GM21526 (cell line): ENCODE results near the gene SLAMF9.

Source experiments
- ATAC-seq: cut with Tn5 transposase; IDR thresholded peaks from one replicate; pipeline ENCODE4 v1.9.1; 2021; ENCODE audit warnings: moderate library complexity; ENCODE audit not compliant: unreplicated experiment, low FRiP score

The SLAMF9 gene

DNA sequence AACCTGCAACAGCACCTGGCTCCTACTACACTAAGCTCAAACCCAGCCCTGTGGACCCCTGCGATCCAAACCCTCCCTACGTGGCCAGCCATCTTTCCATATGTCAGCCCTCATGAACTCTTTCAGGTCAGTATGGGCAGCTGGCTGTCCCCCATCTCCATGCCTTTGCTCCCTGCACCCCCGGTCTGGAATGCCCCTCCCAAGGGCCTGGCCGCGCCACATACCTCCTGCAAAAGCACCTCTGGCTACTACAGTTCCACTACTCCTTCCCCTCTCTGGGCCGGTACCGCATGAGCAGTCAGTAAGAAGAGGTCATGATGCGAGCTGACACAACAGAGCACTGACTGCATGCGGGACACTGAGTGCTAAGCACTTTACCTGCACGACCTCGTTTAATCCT is 18.7 kb downstream of the SLAMF9 start:
- ATAC-seq: no peak

DNA sequence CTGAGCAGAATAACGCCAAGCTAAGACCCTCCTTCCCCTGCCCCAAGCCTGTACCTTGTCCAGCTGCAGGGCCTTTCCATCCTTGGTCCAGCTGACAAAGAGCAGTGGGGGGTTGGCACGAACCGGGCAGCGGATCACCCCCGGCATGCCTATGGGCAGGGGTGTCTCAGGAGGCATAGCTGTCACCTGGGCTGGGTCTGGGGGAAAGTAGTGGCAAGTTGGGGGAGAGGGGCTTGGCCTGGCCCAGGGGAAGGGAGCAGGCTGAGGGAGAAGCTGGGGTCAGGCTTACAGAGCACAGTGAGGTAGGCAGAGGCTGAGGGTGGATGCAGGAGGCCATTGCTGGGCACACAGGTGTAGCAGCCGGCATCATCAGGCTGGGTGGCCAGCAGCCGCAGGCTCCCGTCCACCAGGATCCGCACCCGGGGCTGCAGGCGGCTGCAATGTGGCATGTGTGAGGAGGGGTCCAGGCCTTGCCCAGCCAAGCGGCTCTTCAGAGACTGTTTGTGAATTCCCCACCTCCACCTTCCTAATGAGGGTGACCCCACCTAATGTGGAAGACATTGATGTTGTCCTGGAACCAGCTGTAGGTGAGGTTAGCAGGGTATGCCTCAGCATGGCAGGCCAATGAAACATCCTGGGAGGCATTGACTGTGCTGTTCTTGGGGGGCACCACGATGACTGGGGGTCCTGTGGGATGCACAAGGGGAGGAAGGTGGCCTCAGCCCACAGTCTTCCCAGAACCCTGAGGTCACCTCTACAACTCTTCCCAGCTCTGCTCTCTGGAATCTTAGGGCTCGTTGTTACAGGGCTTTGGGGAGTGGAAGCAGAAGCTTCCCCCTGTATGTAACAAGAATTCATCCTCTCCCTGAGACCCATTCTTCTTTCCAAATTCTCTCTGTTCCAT is 19.6 kb downstream of the SLAMF9 start:
- ATAC-seq: no peak

DNA sequence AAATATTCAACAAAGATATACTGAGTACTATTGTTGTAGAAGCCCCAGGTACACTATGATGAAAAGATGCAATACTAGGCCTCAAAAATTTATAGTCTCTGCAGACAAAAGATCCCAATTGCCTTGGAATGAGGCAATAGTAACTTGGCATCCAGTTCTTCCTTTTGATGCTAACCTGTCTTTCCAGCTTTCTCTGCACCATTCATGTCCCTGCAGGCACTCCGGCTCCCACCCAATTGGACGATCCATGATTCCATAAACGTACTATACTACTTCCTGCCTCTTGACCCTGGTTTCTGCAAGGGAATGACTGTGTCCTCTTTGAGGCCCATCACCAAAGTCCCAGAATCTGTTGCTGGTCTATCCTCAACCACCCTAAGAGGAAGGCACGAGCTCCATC is 20.7 kb downstream of the SLAMF9 start:
- ATAC-seq: no peak

DNA sequence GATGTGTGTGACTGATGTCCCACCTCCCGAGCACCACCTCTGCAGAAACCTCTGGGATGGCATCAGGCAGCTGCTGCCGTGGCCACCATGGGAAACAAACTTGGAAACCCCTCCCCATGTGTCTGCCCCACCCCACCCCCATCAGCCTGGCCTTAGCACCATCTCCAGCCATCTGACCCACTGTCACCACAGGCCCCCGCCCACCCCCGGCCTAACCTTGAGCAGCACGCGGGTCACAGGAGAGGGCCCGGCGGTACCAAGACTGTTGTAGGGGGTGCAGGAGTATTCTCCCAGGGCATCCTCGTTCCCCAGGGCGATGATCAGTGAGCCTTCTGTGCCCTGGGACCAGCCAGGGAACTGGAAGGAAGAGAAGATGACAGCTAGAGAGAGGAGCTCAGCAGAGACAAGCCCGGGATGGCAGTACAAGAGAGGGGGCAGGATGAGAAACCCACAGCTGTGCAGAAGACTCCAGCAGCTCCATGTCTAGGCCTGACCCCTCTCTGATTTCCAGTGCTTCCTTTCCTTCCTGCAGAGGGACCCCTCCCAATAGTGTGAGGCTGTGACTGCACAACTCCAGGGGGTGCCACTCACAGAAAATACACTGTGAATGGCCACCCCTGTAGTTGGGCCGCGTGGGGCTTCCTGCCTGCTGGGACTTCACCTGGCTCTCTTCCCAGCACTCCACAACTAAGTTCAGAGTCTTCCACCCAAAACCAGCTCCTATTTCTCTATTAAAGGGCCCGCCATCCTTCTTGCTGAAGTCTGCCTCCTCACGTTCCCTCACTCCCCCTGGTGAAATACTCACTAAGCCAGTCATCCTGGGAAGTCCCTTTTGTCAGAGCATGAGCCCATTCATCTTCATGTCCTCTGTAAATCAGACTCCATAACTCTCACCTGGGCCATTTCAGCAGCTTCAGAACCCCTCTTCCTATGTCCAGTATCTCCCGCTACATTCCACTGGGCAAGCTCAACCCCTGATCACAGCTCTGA is 21.4 kb downstream of the SLAMF9 start:
- ATAC-seq: no peak

DNA sequence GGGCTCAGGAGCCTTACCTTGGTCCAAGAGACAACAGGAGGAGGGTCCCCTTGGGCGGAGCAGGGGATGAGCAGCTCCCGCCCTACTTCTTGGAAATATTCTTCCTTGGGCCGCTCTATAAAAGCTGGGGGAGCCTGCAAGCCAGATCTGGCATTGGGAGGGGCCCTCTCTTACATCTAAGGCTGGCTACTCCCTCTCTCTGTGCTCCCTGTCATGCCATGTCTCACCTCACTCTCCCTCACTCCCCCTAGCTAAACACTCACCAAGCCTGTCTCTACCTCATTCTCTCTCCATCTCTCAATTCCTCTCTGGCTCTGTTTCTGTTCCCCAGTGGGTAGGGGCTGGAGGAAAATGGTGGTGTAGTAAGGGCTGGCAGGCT is 22.3 kb downstream of the SLAMF9 start:
- ATAC-seq: no peak

DNA sequence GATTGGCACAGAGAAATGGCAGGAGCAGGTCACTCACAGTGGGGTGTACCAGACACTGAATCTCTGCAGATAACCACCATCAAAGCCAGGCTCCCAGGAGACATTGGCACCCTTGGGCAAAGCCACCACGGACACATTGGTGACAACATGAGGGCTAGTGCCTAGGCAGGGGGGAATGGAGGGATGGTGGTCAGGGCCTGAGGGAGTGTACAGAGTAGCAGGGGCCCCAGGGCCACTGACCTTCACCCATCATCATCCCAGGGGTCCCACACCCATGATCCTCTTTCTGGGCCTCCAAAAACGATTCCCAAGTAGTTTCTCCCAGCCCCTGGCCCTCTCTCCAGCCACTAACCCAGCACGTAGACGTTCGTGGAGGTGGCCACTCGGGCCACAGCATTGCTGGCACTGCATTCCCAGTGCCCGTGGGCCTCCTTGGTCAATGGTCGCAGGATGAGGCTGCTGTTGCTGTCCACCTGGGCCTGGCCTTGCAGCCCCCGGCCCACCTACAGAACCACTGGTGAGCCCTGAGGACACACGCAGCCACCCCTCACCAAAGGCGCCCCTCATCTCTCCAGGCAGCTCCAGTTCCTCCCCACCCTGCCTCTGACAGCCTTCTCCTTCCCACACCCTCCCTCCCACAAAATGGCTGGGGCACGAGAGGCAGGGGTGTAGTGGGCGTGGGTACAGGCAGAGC is 22.8 kb downstream of the SLAMF9 start:
- no peak for ATAC-seq

DNA sequence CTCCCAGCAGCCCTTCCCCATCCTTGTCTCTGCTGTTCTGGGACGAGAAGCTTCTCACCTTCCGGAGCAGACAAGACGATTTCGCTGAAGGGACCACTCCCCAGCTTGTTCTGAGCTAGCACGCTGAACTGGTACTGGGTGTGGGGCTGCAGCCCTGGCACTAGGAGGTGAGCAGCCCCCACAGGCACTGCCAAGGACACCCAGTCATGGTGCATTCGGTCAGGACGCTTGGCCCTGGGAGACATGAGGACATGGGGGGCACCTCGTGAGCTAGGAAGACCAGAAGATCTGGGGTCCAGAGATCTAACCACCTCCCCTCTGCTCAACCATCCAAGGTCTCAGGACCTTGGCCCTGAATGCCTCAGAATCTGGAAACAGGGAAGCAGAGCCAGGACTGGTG is 23.4 kb downstream of the SLAMF9 start:
- no peak for ATAC-seq

DNA sequence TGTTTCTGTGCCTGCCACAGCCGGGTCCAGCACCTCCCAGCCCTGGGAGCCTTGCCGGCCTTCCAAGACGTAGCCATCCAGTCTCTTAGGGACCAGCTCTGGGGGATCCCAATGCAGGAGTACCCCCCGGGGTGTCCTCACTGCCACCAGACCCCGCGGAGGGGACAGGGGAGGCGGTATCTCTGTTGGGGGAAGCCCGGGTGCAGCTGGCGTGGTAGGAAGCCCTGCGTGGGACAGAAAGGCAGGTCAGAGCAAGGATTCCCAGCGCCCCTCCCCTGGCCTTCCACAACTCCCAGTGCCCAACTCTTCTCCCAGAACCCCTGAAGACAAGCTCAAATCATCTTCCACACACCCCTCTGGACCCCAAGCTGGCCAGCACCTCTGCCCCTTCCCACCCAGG is 23.8 kb downstream of the SLAMF9 start:
- no peak for ATAC-seq

DNA sequence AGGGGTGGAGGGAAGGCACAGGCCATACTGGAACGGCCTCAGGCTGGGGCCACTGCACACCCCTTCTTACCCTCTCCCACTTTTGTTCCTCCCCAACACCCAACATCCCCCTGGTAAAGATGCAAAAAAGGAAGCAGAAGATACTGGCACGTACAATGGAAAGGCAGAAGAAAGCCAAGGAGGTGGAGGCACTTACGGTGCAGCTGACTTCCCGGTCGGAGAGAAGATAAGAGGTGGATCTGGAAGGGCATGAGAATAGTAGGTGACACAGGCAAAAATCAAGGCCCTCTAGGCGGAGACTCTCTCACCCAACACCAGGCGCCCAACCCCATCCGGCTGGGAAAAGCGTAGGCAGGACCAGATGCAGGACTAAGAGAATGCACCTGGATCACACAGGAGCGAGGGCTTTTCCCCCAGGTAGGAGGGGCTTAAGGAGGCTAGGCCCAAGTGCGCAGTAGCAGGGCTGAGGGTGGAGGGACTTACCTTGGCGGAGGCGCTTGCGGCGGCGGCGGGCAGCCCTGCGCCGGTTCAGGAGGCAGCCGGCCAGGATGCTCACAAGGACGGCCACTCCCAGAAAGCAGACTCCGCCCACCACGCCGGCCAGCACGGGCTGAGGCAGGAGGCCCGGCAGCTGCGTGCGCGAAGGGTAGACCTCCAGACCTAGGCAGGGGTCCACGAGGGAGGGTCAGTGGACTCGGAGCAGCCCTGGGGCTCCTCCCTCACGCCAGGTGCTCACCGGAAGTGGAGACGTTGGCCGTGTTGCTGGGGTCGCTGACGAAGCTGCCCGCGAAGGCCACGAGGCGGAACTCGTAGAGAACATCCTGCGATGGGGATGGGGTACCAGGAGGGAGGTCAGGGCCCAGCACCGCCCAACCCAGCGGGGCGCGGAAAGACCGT is 24.6 kb downstream of the SLAMF9 start:
- no peak for ATAC-seq

DNA sequence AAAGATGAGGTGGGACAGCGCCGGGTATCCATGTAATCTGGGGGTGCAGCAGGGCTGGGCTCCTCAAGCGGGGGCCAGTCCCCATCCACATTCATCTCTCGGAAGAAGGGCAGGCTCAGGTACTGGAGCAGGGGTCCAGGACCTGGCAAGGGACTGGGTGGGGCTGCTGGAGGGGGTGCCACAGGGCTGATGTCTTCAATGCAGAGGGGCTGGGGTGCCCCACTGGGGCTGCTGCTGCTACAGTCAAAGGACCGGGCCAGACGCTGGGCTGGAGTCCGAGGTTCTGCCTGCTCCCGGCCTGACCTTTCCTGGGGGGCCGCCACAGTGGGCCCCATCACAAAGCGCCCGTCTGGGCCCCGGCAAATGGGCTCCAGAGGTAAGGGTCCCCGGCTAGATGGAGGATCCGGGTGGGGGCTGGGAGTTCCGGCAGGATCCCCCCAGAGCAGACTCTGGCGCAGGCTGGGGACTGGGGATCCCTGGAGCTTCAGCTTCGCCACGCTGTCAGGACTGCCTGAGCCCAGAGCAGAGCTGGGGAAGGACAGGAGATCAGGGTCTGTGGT is 25.5 kb downstream of the SLAMF9 start:
- no peak for ATAC-seq

DNA sequence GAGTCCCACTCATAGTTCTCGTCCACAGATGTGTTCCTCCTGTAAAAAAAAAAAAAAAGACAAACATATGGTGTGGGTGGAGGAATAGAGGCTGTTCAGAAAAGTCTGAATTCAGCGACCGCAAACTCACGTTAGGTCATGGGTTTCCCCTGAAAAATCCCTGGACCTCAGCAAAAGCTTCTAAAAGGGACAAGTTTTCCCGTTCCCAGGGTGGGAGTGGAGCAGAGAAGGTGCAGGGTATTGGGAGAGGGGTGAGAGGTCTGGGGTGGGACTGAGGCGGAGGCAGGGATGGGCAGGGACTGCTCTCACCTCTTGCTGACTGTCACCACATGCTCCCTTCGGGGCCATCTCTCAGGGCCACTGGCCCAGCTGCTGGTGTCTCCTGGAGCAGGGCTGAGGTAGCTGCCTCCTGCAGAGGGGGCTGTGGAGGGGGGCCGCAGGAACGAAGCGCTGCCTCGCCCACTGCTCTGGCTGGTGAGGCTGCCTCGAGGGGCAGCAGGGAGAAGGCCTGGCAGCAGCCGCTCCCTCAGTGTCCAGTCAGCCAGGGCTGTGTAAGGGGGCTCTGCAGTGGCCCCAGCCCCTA is 26.1 kb downstream of the SLAMF9 start:
- no peak for ATAC-seq

DNA sequence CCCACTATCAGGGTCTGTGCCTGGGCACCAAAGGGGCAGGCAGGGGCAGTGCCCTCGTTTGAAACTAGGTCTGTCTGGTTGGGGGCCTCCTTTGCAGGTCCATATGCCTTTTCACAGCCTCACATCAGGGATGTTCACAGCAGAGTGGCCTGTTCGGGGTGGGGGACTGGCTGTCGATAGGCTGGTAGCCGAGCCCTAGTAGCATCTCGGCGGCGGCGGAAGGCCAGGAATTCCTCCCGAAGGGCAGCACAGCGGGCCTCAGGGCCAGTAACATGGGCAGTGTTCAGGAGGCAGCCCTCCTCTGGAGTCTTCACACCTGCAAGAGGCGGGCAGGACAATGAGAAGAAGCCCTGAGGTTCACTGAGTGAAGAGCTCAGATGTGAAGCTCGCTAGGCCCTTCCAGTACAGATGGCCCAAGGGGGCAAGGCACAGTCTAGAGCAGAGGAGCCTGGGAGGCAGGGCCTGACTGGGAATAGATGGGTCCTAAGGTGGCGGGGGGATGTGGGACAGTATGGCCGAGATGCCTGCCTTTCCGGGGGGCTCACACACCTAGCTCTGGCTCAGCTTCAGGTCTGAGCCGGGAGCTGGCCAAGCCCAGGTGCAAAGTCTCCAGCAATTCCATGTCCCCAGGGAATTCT is 26.7 kb downstream of the SLAMF9 start:
- no peak for ATAC-seq

DNA sequence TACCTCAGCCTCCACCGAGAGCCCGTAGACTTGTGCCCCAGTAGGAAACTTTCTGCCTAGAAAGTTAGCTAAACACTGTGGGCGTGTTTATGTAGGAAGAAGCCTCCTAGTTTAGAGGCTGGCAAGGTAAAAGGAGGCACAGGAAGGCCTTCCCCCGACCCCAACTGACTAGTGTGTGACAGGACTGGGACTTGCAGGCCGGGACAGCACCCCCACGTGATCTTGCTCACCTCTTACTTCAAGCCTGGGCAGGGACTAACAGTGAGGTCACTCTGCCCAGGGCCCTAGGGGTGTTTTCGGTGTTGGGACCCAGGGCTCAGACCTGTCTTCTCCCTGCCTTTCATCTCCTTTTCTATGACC is 28.3 kb downstream of the SLAMF9 start:
- peak; percentile 0 for ATAC-seq

DNA sequence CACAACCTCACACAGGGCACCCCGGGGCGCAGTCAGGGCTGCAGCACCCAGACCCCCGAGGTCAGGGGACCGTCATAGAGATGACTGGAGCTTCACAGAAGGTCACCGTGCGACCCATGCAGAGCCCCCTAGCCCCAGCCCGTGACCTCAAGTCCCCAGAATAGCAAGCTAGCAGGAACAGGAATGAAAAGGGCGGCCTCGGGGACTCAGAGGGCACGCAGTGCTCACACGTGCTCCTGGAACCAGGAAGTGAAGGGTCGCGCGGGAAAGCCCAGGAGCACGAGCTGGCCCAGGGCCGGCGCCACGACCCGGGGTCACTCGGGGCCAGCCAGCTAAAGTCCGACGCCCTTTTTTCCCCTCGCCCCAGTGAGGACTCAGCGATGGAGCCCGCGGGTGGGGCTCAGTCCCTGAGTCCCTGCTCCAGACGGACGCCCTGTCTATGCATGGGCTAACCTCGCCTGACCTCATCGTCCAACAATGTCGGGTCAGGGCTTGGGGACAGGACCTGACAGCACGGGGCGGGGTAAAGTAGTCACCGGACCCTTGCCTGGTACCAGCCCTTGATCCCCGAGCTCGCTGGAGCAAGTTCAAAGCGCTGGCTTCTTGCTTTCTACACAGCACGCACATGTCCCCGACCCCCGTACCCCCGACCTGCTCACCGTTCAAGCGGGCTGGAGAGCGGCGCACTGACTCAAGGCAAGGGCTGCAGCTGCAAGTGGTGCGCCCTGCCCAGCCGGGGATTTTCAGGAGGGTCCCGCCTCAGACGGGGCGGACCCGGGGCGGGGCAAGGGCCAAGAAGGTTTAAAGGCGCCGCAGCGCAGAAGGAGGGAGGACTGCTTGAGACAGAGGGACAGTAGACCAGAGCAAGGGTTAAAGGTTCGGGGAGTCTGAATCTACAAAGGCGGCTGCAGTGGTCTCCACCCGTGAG is 29.0 kb downstream of the SLAMF9 start, which contains the start of gene TAGLN2:
Gene TAGLN2, minus strand, starts transcription at position 717 of the 928 bp plus-strand sequence. CDS start 4,998 bp downstream, outside the sequence.
- peak; percentile 60 for ATAC-seq

DNA sequence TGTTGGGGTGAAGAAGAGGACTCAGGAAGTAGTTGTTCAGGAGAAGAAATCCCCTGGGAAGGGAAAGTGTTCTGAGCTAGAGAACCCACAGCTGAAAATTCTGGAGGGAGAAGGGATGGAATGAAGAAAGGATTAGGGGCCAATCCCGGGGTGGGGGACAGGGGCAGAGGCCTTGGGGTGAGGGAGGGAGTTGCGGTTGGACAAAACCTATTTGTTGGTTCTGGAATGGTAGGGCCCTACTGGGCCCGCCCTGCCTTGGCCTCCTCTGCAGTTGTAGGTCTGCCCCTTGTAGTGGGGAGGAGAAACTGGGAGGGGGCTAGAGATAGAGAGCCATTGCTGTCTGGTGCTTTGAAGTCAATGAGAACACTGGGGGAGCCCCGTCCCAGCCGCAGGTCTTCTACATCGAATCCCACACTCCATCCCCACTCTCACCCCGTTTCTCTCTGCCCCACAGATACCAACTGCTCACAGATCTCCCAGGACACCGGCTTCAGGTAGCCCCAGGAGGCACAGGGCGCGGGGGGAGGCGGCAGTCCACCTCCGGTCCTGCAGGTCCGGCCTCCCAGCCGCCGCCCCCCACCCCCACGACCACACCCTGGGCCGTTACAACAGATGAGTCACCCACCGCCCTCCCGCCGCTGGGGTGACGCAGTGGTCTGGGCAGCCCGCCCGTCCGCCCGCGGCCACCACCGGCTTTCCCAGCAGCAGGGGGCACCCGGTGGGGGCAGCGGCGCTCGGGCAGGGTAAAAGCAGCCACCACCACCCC is 29.8 kb downstream of the SLAMF9 start:
- ATAC-seq: no peak

DNA sequence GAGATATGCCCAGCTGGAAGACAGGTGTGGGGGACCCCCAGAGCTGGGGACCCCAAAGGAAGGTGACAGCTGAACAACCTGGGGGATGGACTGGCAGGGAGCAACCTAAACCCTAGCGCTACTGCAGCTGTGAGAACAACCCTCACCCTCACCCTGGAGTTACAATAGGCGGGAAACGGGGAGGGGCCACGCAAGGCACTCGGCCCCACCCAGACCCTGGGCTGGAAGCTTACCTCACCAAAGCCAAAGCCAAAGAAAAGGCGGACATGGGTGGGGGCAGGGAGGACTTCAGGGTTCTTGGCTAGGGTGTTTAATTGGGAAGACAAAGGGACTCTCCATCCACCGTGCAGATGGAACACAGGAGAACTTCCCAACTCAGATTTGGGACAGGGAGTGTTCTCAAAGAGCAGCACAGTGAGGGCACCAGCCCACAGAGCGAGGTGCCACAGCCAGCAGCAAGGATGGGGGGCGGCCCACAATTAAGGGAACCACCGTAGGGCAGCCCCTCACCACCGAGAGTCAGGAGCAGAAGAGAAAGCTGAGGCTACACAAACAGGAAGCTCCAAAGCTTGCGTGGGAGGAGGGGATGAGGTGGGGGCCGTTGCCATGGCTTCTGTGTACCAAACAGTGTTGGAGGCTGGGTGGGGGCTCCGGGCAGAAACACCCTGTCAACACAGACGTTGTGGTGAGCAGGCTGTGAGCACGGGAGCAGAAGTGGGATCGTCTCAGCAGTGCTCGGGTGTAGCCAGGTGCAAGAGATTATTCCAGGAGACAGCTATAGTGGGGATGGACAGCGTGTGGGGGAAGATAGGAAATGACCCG is 30.6 kb downstream of the SLAMF9 start:
- peak; percentile 32 for ATAC-seq
